Dermis blood vessel endothelial cell (primary cell): ENCODE data around the gene PDIA4. TPM values are rescaled to one million over a fixed set of nuclear protein-coding genes. Genes with fewer than 3 reads are reported as not detected.
"Not testable (repeated sequence)": the region's sequence is repeated elsewhere in the genome, so short reads cannot be mapped to it uniquely, and the experiment has no call there.

Experiments used
- DNase-seq: peaks from one replicate; pipeline ENCODE4 v3.0.0; 2010
- total RNA-seq: library from RNA; depleted of rRNA; stranded (reverse); fragments of >200 nt; gene quantifications from 2 replicates; pipeline ENCODE4 v1.2.3, GENCODE V29; 2014

The PDIA4 gene
- total RNA-seq, 1 donor from 2014 or later = 411 TPM

DNA sequence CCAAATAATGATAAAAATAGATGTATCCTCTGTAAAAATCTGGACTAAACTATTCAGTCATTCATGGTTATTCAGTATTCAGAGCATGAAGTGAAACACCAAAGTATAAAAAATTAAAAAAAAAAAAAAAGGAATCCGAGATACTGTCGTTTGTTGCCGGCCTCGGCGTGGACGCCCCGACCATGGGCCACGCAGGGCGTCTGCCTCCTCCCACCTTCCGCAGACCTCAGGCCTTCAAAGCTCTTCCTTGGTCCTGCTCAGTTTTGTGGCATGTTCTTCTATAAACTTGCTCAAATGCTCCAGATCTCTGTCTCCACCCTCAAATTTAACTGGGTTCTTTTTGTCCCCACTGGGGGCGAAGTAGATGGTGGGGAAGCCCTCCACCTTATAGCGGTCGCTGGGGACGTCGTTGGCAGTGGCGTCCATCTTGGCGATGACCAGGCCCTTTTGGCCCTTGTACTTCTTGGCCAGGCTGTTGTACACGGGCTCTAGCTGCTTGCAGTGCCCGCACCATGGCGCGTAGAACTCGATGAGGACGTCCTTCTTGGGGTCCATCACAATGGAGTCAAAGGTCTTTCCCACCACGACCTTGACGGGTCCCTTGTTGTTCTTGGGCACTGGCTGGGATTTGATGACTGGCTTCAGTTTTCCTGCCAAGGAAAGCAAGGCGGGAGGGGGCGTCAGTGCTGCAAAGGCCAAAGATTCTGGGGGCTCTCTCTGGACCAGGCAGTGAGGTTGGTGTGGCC is 24.6 kb downstream of the PDIA4 start:
- no peak for DNase-seq

DNA sequence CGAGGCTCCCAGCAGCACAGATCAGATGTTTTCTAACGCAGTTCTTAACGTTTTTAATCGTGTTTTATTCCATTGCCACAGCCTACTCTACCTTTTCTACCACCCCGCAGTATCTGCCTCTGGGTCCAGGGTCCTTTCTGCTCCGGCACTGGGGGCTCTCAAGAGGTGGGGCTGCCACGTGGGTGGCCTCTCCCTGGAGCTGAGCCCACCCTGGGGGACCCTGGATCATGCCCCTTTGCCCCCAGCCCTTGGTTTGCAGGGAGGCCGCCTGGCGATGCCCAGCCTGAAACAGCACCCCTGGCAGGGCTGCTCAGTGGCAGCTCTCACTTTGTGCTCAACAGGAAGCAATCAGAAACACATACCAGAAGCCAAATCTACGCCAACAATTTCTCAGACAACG is 25.3 kb downstream of the PDIA4 start:
- DNase-seq = no peak

DNA sequence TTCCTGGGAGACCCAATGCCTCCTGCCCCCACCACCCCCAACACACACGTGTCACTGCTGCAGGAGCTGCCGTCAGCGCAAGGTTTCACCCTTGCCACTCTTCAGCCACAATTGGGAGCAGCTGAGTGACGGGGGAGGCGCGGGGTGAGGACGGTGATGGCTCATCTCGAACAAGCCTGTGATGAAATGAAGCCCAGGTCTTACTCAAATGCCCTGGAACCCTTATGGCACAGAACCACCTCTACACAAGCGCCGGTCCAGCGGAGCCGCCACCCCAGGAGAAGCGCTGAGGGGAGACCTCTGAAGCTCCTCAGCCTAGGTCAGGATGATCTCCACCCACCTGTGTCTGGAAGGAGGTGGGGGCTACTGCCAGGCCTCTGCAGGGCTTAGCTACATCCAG is 25.7 kb downstream of the PDIA4 start:
- DNase-seq = no peak

DNA sequence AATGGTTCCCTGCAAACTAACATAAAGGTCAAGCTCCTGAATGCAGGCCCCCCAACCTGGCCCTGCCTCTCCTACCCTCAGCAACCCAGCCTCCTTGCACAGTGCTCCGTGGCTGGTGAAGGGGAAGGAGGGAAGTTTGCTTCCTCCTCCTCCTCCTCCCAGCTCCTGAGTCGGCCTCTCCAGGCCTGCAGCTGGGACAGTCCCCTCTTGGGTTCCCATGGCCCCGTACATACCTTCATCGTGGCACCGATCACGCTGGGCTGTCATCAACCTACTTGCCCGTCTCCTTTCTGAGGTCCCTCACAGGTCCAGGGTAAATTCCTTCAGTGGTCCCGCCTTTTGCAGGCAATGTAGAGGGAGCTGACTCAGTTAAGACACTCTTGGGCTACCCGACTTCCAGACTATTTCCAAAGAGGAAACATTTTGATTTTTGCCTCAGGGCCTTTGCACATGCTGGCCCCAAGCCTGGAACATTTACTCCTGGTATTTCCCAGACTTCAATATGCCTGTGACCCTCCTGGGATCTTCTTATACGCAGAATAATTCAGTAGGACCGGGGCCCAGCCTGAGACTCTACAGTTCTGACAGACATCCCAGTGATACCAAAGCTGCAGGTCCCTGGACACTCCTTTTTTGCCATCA is 26.8 kb downstream of the PDIA4 start:
- DNase-seq = no peak

DNA sequence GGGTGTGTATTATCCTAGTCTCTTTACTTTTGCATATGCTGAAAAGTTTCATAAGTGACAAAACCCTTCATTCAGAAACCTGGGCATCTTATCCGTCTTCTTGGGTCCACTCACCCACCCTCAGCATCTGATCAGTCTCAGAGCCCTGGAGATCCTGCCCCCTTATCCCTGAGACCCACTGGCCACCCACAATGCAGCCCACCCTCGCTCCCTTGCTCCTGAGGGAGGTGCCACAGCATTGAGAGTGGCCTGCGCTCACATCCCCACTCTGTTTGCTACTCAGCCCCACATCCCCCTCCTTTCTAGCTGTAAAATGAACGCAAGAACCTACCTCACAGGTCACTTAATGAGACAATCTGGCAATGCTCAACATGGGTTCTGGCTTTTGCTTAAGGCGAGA is 27.3 kb downstream of the PDIA4 start:
- no peak for DNase-seq

DNA sequence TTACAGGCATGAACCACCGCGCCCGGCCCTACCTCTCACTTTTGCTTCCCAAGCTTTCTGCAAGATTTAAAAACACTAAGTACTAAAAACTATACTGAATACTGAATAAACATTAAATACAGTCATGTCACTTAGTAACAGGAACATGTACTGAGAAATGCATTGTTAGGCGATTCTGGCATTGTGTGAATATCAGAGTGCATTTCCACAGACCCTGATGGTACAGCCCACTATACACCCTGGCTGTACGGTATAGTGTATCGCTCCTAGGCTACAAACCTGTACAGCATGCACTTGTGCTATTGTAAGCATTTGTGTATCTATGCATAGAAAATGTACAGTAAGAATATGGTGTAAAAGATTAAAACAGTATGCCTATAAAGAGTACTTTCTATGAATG is 29.1 kb downstream of the PDIA4 start:
- no peak for DNase-seq

DNA sequence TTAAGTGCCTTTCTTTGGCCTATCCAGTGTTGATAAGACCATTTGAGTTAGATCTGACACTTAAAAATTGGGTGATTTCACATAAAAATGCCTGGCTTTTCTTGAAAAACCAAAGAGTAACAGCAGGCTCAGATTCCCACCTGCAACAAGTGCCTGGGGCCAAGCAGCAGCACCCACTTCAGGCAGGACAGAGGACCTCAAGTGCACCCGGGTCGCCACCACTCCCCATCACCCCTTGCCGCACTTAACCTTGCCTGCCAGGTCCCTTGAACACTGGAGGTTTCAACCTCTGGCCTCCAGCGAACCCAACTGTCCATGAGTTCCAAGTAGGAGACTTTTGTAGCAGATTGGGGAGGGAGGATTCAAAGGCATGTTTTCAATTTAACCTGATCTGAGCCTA is 30.8 kb downstream of the PDIA4 start:
- no peak for DNase-seq

DNA sequence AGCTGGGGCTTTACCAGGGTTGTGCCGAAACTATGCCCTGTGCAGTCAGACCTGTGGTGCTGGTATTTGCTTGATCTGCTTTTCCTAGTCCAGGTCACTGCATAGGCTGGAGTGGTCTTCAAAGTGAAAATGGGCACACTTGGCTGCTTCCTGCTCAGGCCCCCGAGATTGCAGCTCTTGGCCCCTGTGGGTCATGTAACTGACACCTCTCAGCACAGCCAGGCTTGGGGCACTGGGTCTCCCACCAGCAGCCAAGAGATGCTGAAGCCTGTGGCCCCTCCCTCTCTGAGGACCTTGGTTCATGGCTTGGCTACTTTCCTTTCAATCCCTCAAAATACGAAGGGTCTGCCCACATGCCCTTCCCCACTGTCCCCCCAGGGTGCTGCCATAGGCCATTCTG is 33.7 kb downstream of the PDIA4 start:
- DNase-seq = no peak

DNA sequence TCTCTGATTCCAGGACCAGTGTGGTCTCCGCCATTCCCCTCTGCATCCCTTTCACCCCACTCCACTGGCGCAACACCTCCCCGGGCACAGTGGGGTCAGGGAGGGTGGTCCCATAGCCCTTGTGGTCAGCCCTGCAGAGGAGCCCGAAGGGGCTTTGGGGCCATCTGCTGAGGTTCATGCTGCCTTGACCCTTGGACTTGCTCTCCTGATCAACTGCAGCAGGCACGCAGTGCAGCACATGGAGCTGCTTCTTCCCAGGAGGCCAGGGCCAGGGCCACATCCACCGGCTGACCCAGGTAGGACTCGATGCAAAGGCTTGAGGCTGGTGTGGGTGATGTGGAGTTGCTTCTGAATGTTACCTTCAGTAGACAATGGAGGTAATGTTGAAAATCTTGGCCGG is 35.1 kb downstream of the PDIA4 start:
- DNase-seq = no peak

DNA sequence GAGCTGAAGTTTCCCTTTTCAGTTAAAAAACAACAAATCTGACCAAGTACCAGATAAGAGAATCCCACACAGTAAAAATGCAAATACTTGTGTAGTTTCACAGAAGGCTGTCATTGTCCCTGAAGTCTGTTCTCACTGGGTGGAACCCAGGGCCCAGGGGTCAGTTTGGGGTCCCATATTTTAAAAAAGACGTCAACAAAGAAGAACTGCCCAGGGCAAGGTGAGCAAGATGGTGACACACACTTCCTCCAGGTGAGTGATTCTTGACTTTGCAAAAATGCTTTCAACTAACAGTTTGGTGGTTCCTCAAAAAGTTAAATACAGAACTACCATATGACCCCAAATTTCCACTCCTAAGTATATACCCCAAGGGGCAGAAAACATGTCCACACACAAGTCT is 36.8 kb downstream of the PDIA4 start:
- DNase-seq = no peak

DNA sequence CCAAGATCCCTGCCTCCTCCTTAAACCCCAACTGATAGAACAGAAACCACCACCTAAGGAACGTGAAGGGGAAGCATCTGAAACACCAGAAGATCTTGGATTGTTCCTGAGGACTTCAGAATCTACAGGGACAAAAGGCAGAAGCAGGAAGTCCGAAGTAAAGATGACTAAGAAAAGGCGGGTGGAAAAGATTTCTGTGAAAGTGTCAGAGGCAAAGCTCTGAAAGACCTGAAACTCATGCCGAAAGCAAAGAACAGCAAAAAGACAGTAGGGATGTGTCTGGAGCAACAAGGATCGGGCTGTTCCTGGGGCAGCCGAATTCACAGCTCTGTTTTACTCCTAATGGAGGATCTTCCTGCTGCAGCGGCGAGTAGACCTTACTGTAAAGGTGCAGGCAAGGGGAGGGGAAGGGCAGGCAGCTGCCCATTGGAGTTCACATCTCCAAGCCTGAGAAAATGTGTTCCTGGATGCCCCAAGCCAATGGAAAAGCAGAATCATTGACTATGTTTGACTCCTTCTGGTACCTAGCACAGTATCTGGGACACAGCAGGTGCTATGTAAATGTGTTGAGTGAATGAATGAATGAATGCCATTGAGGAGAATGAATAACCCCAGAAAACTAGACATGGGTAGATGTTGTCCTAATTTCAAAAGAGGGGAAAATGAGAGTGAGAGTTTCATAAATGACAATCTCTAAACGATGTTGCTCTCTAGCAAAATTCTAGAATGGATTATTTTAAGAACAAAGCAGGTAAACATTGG is 40.4 kb downstream of the PDIA4 start:
- DNase-seq = peak; percentile 34

DNA sequence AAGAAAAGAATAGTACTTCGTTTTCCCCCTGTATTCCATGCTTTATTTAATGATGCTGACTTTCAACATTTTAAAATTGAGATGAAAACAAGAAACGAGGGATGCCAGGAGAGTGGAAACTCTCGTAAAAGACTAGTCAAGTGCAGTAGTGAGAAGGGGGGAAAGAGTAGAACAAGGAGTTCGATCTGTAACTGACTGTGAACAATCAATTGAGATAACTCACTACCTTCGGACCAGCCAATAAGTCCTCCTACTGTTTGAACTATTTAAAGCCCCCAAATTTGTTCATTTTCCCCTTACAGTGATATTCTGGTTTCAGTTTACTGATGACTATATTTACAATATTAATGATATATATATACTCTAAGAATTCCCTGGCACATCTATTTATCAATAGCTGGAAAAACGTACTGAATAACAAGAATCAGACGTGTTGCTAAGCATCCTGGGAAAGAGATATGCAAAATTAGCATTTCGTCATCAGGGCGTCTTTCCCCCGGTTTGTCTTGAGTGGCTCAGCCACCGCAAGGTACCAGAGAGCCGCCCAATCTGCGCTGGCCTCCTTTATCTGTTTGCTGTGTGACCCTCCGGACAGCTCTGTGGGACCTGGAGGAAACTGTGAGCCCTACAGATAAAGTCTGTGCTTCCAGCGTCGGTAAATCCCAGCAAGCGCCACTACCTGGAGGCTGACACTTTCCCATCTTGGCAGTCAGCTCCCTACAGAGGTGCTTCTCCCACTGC is 41.1 kb downstream of the PDIA4 start:
- peak; percentile 93 for DNase-seq

DNA sequence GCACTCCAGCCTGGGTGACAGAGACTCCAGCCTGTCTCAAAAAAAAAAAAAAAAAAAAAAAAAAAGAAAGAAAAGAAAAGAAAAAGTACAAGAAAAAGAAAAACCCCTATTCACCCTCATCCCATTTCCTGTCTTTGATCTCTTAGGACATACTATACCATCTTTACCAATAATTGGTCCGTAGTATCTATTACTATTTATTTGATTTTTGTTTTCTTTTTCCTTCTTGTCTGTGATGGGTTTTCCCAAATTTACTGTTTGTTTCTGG is 41.6 kb downstream of the PDIA4 start:
- no peak for DNase-seq

DNA sequence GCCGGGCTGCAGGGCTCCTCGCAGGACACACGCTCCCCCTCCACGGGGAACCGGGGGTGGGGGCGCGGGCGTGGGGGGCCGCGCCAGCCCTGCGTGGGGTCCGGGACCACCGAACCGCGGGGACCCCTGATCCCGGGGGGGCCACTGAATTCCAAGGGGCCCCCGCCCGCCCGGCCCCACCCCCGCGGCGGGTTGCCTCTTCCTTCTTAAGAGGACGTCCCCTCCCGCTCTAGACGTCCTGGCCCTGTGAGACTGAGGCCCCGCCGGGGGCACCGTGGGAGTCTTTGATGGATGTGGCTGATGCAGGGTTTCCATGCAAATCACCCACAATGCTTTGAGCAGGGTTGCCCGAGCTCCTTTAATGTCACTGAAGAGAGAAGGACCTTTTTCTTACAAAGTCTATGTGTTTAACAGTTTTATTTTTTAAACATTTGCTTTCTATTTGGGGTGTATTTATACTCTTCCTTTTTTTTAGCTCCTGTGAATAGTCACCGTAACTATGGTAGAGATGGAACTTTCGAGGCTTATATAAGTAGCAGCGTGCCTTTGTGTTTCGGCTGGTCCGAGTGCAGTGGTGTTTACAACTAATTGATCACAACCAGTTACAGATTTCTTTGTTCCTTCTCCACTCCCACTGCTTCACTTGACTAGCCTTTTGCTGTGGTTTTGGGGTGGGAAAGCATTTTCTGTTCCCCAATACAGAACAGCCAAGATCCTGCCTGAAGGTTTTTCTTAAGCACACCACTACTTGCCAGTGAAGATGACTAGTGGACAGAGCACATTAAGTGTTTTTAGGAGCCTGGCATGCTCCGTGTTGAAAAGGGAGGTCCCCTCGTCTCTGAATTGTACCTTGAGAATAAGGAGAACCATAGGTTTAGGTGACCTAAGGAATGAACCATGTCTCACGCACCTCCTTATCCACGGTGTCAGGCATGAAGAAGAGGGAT is 44.8 kb downstream of the PDIA4 start:
- DNase-seq = peak; percentile 77

DNA sequence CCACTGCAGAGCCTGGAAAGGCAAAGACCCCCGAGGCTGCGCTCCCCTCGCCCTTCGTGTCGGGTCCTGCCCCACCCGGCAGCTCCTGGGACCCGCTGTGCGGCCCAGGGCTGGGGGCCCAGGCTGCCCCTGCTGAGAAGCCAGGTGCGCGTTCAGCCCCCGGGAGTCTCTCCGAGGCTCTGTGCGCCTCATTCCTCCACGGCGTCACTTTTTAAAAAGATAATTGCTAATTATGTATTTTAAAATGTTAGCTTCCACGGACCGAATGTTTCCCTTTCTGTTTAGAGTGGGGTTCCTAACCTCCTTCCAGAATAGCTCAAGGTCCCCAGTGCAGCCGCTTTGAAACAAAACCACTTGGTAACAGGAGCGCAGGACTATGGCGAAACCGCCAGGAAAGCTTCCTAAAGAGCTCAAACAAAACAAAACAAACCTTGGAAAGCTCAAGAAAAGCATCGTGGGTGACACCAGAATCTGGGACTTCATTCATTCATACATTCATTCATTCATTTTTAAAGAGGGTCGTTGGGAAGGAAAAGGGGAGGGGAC is 45.6 kb downstream of the PDIA4 start:
- peak; percentile 43 for DNase-seq

DNA sequence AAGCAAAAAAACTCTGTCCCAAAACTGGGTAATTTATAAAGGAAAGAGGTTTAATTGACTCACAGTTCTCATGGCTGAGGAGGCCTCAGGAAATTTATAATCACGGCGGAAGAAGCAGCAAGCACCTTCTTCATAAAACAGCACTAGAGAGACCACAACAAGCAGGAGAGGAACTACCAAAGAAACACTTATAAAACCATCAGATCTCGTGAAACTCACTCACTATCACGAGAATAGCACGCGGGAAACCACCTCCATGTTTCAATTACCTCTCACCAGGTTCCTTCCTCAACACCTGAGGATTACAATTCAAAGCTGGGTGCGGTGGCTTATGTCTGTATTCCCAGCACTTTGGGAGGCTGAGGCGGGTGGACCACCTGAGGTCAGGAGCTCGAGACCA is 48.5 kb downstream of the PDIA4 start:
- DNase-seq = no peak

DNA sequence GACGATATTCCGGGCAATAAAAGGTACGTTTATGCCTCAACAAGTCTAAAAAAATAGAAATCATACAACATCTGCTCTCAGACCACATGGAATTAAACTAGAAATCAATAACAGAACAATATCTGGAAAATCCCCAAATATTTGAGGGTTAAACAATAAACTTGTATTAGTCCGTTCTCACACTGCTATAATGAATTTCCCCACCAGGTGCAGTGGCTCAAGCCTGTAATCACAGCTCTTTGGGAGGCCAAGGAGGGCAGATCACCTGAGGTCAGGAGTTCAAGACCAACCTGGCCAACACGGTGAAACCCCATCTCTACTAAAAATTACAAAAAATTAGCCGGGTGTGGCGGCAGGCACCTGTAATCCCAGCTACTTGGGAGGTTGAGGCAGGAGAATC is 49.2 kb downstream of the PDIA4 start:
- not testable (repeated sequence) for DNase-seq

DNA sequence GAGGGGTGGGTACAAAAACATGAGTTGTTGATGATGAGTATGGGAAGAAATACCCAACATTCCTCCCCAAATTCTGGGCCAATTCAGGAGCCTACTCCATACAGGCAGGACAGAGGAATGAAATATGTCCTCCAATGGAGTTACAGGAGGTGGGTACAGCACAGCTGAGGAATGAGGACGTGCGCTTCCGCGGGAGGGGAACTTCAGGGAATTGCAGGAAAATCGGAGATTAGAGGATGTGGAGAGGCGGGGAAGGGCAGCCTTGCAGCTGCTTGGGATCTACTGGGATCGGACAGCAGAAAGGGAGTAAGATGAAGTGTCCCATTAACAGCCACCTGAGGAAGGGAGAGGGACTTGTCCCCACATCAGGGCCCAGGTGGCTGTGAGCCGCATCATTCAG is 50.2 kb downstream of the PDIA4 start:
- no peak for DNase-seq

DNA sequence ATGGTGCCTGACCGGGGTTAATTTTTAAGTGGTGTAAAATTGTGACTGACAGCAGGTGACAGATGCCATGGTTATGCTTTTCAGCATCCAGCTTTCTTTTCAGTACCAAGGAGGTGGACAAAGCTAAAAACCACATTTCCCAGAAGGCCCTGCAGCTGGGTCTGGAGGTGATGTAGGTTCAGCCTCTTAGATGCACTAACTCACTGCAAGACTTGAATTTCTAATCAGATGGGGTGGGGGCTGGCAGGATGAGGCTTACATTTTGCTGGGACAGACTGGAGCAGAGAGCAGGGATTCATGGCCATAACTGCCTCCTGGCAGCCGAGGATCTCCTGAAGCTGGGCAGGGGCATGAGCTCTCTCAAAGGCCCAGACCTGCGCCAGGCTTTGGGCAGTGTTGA is 52.4 kb downstream of the PDIA4 start:
- no peak for DNase-seq

DNA sequence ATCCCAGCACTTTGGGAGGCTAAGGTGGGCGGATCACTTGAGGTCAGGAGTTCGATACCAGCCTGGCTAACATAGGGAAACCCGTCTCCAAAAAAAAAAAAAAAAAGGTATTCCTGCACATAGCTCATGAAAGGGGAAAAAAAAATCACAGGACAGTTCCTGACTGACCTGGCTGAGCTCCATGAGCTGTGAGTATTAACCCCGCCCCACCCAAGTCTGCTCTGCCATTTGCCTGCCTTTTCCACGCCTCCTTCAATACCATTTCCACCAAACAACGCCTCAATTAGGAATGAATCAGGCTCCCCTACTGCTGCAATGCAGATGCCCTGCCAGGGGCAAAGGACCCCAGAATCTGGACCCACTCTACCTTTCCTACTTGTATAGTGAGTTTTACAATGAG is 55.0 kb downstream of the PDIA4 start:
- no peak for DNase-seq

DNA sequence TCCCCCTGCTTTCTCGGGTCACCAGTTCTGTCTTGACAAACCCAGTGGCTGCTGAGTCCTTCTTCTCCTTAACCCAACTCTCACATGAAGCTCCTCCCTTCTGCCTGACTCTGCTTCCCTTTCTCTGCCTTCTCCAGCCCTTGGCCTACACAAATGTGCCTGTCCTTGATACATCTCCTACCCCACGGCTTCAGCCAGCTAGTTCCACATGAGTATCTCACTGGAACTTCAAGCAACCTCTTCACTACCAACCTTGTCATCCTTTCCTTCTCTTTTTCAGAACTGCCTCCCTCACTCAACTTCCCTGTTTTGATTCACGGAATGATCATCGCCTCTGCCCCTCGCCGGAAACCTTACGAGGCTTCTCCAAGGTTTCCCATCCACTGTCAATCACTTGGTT is 55.9 kb downstream of the PDIA4 start:
- no peak for DNase-seq

DNA sequence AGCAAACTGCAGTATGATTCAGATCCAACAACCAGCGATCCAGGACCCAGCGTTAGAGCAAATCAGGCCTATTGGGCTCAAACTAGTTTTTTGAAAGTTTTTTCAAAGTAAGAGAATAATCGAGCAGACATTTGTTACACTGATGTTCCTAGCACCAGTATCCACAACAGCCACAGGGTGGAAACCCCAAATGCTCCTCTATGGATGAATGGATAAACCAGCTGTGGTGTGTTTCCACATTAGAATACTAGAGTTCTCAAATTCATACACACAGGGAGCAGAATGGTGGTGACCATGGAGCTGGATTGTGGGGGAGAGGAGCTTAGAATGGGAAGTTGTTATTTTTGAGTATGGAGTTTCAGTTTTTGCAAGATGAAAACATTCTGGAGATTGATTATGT is 60.7 kb downstream of the PDIA4 start:
- DNase-seq = no peak
